ENCODE measurements around the gene CXCL10. TPM values are rescaled to one million over a fixed set of nuclear protein-coding genes. Genes with fewer than 3 reads are reported as not detected.

Gene CXCL10
- total and polyA plus RNA-seq, 10 of the 15 experiments (the other 5 are each of a cell fraction or from before 2014, with no cell fraction given): 0.46 to 19.5 (median 2.6) TPM

DNA sequence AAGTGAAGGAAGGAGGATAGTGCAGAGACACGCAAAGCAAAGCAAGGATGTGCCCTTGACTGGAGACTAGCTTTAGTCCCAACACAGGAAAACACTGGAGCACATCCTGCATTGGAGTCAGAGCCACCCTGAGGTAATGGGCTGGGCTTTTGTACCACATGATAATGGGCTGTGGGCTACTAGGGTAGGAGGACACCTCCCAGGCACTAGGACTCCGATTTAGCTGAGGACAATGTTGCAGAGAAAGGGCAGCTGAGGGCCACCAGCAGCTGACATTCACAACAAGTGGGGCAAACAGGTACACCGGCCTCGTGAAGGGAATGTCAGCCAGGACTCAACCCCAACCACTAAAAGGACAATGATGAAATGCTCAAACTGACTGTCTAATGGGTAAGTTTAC lies 42.7 kb downstream of the CXCL10 start:
- in situ Hi-C loops (cut with MboI): no loop called here
- POLR2A ChIA-PET: no interaction called here
- WGBS (ENCODE audit: insufficient coverage, insufficient replicate concordance, low lambda C conversion rate, missing lambda C conversion rate): 75% methylated on average over 4 of the region's 4 CpGs

More for the DNA sequence above, 42.7 kb downstream of the CXCL10 start:
- BruUV-seq (replicated peaks): no TSS peak
- Histone ChIP-seq H2AFZ (ENCODE audit: control insufficient read depth, low read depth, low read length) (no peak overlapping the region), H3K27me3 (replicated peaks in 1 of 2; ENCODE audit: control insufficient read depth in 2 of 2, insufficient read depth in 2 of 2, low read length in 1 of 2) (no peaks in the 10 kb centered on the region), H4K20me1 (ENCODE audit: control insufficient read depth, insufficient read depth) (no peaks in the 10 kb centered on the region), H3K27ac (ENCODE audit: control insufficient read depth, insufficient read depth) (no peak overlapping the region), H3K36me3 (ENCODE audit: control insufficient read depth in 2 of 2, insufficient read depth in 2 of 2, low read length in 1 of 2) (peaks cover 2 to 28% of the 10 kb centered on the region in 2 experiments), H3K4me3 (no peak overlapping the region), H3K4me2 (ENCODE audit: control insufficient read depth, insufficient read depth) (no peak overlapping the region), H3K9ac (ENCODE audit: control insufficient read depth, insufficient read depth, low read length) (no peak overlapping the region), H3K4me1 (ENCODE audit: control insufficient read depth, insufficient read depth, low read length) (no peaks in the 10 kb centered on the region), H3K9me3 (replicated peaks; ENCODE audit: control insufficient read depth, insufficient read depth, low read length) (no peaks in the 10 kb centered on the region), H3K79me2 (ENCODE audit: control insufficient read depth, insufficient read depth, low read length) (peaks cover 11% of the 10 kb centered on the region)
- TF ChIP-seq LARP7 (IDR thresholded peaks at IDR 0.05) (no peak), TCF7 (IDR thresholded peaks at IDR 0.05; ENCODE audit: borderline replicate concordance) (no peak), BHLHE40 (IDR thresholded peaks at IDR 0.05; ENCODE audit: borderline replicate concordance in 1 of 2, low read depth in 2 of 2, low read length in 1 of 2) (no peak), SMC3 (IDR thresholded peaks at IDR 0.05; ENCODE audit: borderline replicate concordance, low read length) (no peak), HDAC2 (IDR thresholded peaks at IDR 0.05) (no peak), KDM1A (IDR thresholded peaks at IDR 0.05; ENCODE audit: borderline replicate concordance) (no peak), IKZF2 (IDR thresholded peaks at IDR 0.05) (no peak), RUNX3 (IDR thresholded peaks at IDR 0.05; ENCODE audit: low read length) (no peak), FOS (IDR thresholded peaks at IDR 0.05; ENCODE audit: borderline replicate concordance, extremely low read depth, insufficient read length) (no peak), MYC (IDR thresholded peaks at IDR 0.05; ENCODE audit: insufficient read depth, insufficient read length, insufficient replicate concordance, low read length, severe bottlenecking) (no peak), MYB (IDR thresholded peaks at IDR 0.05; ENCODE audit: borderline replicate concordance, low read depth, low read length) (no peak), SUPT20H (IDR thresholded peaks at IDR 0.05; ENCODE audit: borderline replicate concordance, control insufficient read depth, low read depth, low read length) (no peak)
- TF ChIP-seq, protein P1, sequence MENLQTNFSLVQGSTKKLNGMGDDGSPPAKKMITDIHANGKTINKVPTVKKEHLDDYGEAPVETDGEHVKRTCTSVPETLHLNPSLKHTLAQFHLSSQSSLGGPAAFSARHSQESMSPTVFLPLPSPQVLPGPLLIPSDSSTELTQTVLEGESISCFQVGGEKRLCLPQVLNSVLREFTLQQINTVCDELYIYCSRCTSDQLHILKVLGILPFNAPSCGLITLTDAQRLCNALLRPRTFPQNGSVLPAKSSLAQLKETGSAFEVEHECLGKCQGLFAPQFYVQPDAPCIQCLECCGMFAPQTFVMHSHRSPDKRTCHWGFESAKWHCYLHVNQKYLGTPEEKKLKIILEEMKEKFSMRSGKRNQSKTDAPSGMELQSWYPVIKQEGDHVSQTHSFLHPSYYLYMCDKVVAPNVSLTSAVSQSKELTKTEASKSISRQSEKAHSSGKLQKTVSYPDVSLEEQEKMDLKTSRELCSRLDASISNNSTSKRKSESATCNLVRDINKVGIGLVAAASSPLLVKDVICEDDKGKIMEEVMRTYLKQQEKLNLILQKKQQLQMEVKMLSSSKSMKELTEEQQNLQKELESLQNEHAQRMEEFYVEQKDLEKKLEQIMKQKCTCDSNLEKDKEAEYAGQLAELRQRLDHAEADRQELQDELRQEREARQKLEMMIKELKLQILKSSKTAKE (IDR thresholded peaks at IDR 0.05; ENCODE audit: low read depth, poor library complexity, severe bottlenecking): no peak
- TF ChIP-seq, protein P2, sequence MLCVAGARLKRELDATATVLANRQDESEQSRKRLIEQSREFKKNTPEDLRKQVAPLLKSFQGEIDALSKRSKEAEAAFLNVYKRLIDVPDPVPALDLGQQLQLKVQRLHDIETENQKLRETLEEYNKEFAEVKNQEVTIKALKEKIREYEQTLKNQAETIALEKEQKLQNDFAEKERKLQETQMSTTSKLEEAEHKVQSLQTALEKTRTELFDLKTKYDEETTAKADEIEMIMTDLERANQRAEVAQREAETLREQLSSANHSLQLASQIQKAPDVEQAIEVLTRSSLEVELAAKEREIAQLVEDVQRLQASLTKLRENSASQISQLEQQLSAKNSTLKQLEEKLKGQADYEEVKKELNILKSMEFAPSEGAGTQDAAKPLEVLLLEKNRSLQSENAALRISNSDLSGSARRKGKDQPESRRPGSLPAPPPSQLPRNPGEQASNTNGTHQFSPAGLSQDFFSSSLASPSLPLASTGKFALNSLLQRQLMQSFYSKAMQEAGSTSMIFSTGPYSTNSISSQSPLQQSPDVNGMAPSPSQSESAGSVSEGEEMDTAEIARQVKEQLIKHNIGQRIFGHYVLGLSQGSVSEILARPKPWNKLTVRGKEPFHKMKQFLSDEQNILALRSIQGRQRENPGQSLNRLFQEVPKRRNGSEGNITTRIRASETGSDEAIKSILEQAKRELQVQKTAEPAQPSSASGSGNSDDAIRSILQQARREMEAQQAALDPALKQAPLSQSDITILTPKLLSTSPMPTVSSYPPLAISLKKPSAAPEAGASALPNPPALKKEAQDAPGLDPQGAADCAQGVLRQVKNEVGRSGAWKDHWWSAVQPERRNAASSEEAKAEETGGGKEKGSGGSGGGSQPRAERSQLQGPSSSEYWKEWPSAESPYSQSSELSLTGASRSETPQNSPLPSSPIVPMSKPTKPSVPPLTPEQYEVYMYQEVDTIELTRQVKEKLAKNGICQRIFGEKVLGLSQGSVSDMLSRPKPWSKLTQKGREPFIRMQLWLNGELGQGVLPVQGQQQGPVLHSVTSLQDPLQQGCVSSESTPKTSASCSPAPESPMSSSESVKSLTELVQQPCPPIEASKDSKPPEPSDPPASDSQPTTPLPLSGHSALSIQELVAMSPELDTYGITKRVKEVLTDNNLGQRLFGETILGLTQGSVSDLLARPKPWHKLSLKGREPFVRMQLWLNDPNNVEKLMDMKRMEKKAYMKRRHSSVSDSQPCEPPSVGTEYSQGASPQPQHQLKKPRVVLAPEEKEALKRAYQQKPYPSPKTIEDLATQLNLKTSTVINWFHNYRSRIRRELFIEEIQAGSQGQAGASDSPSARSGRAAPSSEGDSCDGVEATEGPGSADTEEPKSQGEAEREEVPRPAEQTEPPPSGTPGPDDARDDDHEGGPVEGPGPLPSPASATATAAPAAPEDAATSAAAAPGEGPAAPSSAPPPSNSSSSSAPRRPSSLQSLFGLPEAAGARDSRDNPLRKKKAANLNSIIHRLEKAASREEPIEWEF (IDR thresholded peaks at IDR 0.05; ENCODE audit: insufficient replicate concordance, low read depth, low read length): no peak
- SMC1A ChIA-PET (ENCODE audit: uncharacterized antibody, unreplicated experiment): no interaction called here
- DNase-seq (ENCODE audit: low read depth, low spot score) (no peak), ATAC-seq (no peak), FAIRE-seq (no peak)
- RAD21 ChIA-PET (ENCODE audit: unreplicated experiment): no interaction called here
- CTCF ChIA-PET: no interaction called here
- intact Hi-C loops (cut with micrococcal nuclease; ENCODE audit: unreplicated experiment): no loop called here

Measured in GM12878 (cell line).